ENCODE data around the gene LMNA. TPM values are rescaled to one million over a fixed set of nuclear protein-coding genes. Genes with fewer than 3 reads are reported as not detected.
A peak's percentile ranks its signal among the peaks of the same experiment; 100 is the strongest.

Gene LMNA
- total and polyA plus RNA-seq, 8 donors = 73.5 to 437 (median 106) TPM

DNA sequence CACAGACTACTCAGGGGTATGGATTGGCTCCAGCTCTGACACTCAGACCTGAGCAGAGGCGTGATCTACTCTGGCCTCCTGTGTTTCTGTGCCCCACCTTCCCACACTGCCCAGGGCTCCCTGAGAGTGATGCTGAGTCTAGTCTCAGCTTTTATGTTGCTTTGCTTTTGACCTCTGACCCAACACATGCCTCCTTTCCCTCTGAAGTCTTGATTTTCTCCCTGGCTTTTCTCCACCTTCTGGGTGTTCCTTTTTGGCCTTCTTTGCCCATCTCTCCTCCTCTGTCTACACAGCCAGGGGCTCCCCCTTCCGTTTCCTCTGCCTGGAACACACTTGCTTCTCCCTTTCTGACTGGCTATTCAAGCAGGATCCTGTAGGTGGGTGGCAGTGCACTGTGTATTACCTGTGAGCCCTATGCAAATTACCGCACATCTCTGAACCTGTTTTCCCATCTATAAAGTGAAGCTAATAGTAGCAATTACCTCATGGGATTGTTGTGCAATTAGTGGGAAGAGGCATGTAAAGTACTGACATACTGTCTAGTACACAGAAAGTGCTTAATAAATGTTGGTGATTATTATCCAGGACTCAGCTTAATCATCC lies 18.5 kb upstream of the LMNA start:
- no peak overlapping the region for H3K4me3 ChIP-seq
- H3K9me3 ChIP-seq = no peaks in the 10 kb centered on the region
- H3K36me3 ChIP-seq = no peaks in the 10 kb centered on the region
- no peak for TF ChIP-seq CTCF (IDR thresholded peaks at IDR 0.05)
- ATAC-seq (no peak), DNase-seq (no peak)
- peak overlapping the region in 1 of 2 donors; percentile 56 for H3K27ac ChIP-seq
- H3K4me1 ChIP-seq = peaks cover 8 to 29% of the 10 kb centered on the region in 2 donors
- H3K27me3 ChIP-seq = peaks cover 0 to 37% of the 10 kb centered on the region in 2 donors
- intact Hi-C loops (cut with DNase I) = loop anchor here (5.0 kb wide), 1 partner anchor 36 kb away; no protein-coding TSS in a partner anchor

DNA sequence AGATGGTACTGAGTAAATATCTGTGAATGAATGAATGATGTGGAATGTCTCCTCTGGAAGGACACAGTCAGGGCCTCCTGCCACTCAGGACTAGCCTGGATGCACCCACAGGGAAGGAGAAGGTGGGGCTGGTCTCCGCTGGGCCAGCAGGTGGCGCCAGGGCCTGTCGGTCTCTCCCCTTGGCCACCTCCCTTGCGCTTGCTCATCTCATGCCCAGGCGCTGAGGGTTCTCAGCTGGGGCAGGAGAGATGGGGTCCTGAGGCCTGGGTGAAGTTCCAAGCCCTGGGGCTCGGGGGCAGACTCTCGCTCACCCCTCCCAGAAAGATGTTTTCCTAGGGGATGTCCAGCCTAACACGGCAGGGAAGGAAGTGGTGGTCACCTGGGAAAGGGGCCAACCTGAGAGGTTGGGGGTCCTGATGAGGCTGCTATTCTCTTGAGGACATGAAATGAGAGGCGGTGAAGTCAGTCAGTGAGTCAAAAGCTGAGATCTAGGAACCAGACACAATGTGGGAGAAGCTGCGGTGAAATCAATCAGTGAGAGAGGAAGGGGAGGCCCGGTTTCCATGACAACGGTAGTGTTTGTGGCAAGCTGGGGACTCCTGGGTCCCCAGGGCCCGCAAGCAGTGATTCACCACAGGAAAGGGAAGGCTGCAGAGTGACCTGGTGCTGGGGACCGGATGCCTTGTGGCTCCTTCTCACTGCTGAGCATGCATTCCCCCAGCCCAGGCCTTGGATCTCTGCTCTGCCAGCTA lies 17.7 kb upstream of the LMNA start:
- intact Hi-C loops (cut with DNase I) = loop anchor here (5.0 kb wide), 1 partner anchor 35 kb away; no protein-coding TSS in a partner anchor
- H3K4me1 ChIP-seq = peaks cover 8 to 35% of the 10 kb centered on the region in 2 donors
- H3K36me3 ChIP-seq = no peaks in the 10 kb centered on the region
- H3K9me3 ChIP-seq = no peaks in the 10 kb centered on the region
- peaks cover 0 to 39% of the 10 kb centered on the region in 2 donors for H3K27me3 ChIP-seq
- H3K27ac ChIP-seq = peak overlapping the region; percentile 56 to 71
- DNase-seq (peak in 3 of 4 donors; percentile 85 to 97 (median 91)), ATAC-seq (peak; percentile 98)
- TF ChIP-seq CTCF (IDR thresholded peaks at IDR 0.05) = peak; percentile 88 to 95
- H3K4me3 ChIP-seq = no peak overlapping the region

DNA sequence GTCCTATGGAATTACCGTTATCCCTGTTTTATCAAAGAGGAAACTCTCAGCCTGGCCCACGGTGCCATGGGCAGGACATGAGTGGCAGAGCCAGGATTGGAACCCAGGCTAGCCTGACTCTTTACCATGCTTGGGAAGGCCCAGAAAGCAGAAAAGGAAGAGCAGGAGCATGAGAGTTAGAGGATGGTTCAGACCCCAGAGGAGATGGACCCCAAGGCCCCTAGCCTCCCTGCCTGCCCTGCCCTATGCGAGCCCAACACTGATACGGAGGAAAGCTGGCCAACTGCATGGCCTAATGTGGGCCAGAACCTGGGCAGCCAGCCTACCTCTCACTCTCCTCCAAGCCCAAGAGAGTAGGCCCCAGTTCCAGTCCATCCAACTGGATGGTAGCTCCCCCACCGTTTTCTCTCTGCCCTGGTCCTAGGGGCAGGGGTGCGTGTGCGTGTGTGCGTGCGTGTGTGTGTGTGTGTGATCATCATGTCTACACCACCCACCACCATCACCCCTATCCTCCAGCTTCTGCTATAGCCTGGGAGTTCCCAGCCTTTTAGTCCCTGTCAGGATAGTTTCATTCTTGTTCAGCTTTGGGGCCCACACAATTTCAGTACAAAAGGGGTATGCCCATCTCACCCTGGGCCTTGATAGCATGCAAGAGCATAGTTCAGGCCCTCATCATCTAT lies 16.9 kb upstream of the LMNA start:
- peak overlapping the region; percentile 56 to 71 for H3K27ac ChIP-seq
- no peak for TF ChIP-seq CTCF (IDR thresholded peaks at IDR 0.05)

GRCh38 chr1:156098784-156099183 lies 15.7 kb upstream of the LMNA start:
- no peaks in the 10 kb centered on the region for H3K36me3 ChIP-seq
- no peak overlapping the region for H3K27ac ChIP-seq
- TF ChIP-seq CTCF (IDR thresholded peaks at IDR 0.05) = no peak
- intact Hi-C loops (cut with DNase I) = loop anchor here (5.0 kb wide), 1 partner anchor 34 kb away; no protein-coding TSS in a partner anchor
- H3K27me3 ChIP-seq = peaks cover 0 to 31% of the 10 kb centered on the region in 2 donors
- ATAC-seq = no peak
- DNase-seq = no peak
- no peak overlapping the region for H3K4me3 ChIP-seq
- H3K4me1 ChIP-seq = peaks cover 20 to 55% of the 10 kb centered on the region in 2 donors
- no peaks in the 10 kb centered on the region for H3K9me3 ChIP-seq

More for the DNA sequence above, 16.9 kb upstream of the LMNA start:
- ATAC-seq (no peak), DNase-seq (no peak)
- Histone ChIP-seq H3K27me3 (peaks cover 0 to 39% of the 10 kb centered on the region in 2 donors), H3K4me1 (peaks cover 8 to 43% of the 10 kb centered on the region in 2 donors), H3K4me3 (no peak overlapping the region), H3K36me3 (no peaks in the 10 kb centered on the region), H3K9me3 (no peaks in the 10 kb centered on the region)
- intact Hi-C loops (cut with DNase I) = loop anchor here (5.0 kb wide), 1 partner anchor 35 kb away; no protein-coding TSS in a partner anchor

Measured in left lung (tissue), 10 donors.